OCI-LY1 (cell line): Measurements from ENCODE around the gene PRKCE.

ENCODE experiments used
- H2AFZ ChIP-seq: fragments of 200-600 bp; sonication (generic), shearing (Covaris generic); 2 replicates; pipeline ENCODE4 v1.6.0; 2014; ENCODE audit warnings: antibody characterized with exemption, mild to moderate bottlenecking, low read length
- H3F3A ChIP-seq: fragments of 200-600 bp; sonication (generic), shearing (Covaris generic); 2 replicates; pipeline ENCODE4 v1.6.0; 2014; ENCODE audit warnings: mild to moderate bottlenecking, antibody characterized with exemption, low read length, moderate library complexity; ENCODE audit not compliant: insufficient read depth
- H3K27ac ChIP-seq: fragments of 200-600 bp; sonication (generic); 2 replicates; pipeline ENCODE4 v1.5.1; 2014; ENCODE audit warnings: low read length, mixed run types, mild to moderate bottlenecking, low read depth; ENCODE audit not compliant: poor library complexity, severe bottlenecking
- H3K27me3 ChIP-seq: fragments of 200-600 bp; sonication (generic); 2 replicates; pipeline ENCODE4 v1.6.0; 2014; ENCODE audit warnings: antibody characterized with exemption, mild to moderate bottlenecking, low read length, moderate library complexity; ENCODE audit not compliant: insufficient read depth
- H3K36me3 ChIP-seq: fragments of 200-600 bp; sonication (generic); 2 replicates; pipeline ENCODE4 v1.6.1; 2014; ENCODE audit warnings: mild to moderate bottlenecking, antibody characterized with exemption, low read length, moderate library complexity, mixed read lengths; ENCODE audit not compliant: insufficient read depth
- H3K4me1 ChIP-seq: fragments of 200-600 bp; sonication (generic); 2 replicates; pipeline ENCODE4 v1.5.1; 2014; ENCODE audit warnings: mild to moderate bottlenecking, low read length, moderate library complexity; ENCODE audit not compliant: insufficient read depth, severe bottlenecking
- H3K4me2 ChIP-seq: fragments of 200-600 bp; sonication (generic), shearing (Covaris generic); 2 replicates; pipeline ENCODE4 v1.6.1; 2014; ENCODE audit warnings: low read length
- H3K4me3 ChIP-seq: fragments of 200-600 bp; sonication (generic); 2 replicates; pipeline ENCODE4 v1.5.1; 2014; ENCODE audit warnings: low read length, low read depth, mild to moderate bottlenecking, mixed read lengths; ENCODE audit not compliant: poor library complexity, severe bottlenecking
- H3K79me2 ChIP-seq: fragments of 200-600 bp; shearing (Covaris generic); 2 replicates; pipeline ENCODE4 v1.6.1; 2016; ENCODE audit warnings: mixed run types, low read length, mixed read lengths; ENCODE audit not compliant: insufficient read depth
- H3K9ac ChIP-seq: fragments of 200-600 bp; sonication (generic), shearing (Covaris generic); 2 replicates; pipeline ENCODE4 v1.6.1; 2014; ENCODE audit warnings: mild to moderate bottlenecking, low read length, mixed read lengths
- H3K9me2 ChIP-seq: fragments of 200-600 bp; sonication (generic), shearing (Covaris generic); 2 replicates; pipeline ENCODE4 v1.6.1; 2014; ENCODE audit warnings: low read depth, mild to moderate bottlenecking, low read length, mixed read lengths
- H3K9me3 ChIP-seq: fragments of 200-600 bp; shearing (Covaris generic); 2 replicates; pipeline ENCODE4 v1.6.1; 2014; ENCODE audit warnings: low read length, mixed read lengths
- H4K20me1 ChIP-seq: fragments of 200-600 bp; sonication (generic), shearing (Covaris generic); 2 replicates; pipeline ENCODE4 v1.6.0; 2016; ENCODE audit warnings: mild to moderate bottlenecking, low read length; ENCODE audit not compliant: insufficient read depth
- CTCF ChIP-seq: fragments of 200-600 bp; sonication (generic), shearing (Covaris generic); IDR thresholded peaks from 2 replicates; pipeline ENCODE4 v1.5.1; 2017; ENCODE audit warnings: mild to moderate bottlenecking, antibody characterized with exemption, low read length, moderate library complexity, mixed read lengths
- EZH2 ChIP-seq: fragments of 200-600 bp; sonication (generic), shearing (Covaris generic); IDR thresholded peaks from 2 replicates; pipeline ENCODE4 v1.8.0; 2017; ENCODE audit warnings: borderline replicate concordance, mixed run types, mild to moderate bottlenecking, antibody characterized with exemption, low read length, moderate library complexity, mixed read lengths

The PRKCE gene

GRCh38 chr2:46018773-46019591 lies 367.5 kb downstream of the PRKCE start:
- Histone ChIP-seq H3K27ac (no peak overlapping the region), H3K36me3 (peaks cover 6% of the 10 kb centered on the region), H3K4me1 (no peaks in the 10 kb centered on the region), H3K9me3 (no peaks in the 10 kb centered on the region), H3K9ac (no peak overlapping the region), H3K9me2 (no peaks in the 10 kb centered on the region), H4K20me1 (no peaks in the 10 kb centered on the region), H3K27me3 (no peaks in the 10 kb centered on the region), H3K4me2 (no peak overlapping the region), H3K4me3 (no peak overlapping the region), H3F3A (no peaks in the 10 kb centered on the region), H2AFZ (no peak overlapping the region), H3K79me2 (no peaks in the 10 kb centered on the region)
- TF ChIP-seq EZH2 (no peak), CTCF (no peak)

GRCh38 chr2:46020416-46020815 lies 368.9 kb downstream of the PRKCE start:
- H3K4me1 ChIP-seq: no peaks in the 10 kb centered on the region
- H3K4me2 ChIP-seq: no peak overlapping the region
- H2AFZ ChIP-seq: no peak overlapping the region
- no peaks in the 10 kb centered on the region for H4K20me1 ChIP-seq
- H3K79me2 ChIP-seq: no peaks in the 10 kb centered on the region
- no peaks in the 10 kb centered on the region for H3K9me2 ChIP-seq
- H3K4me3 ChIP-seq: no peak overlapping the region
- no peak overlapping the region for H3K27ac ChIP-seq
- no peaks in the 10 kb centered on the region for H3K9me3 ChIP-seq
- peaks cover 3% of the 10 kb centered on the region; the same call in 1 of the 2 replicates for H3K36me3 ChIP-seq
- no peak overlapping the region for H3K9ac ChIP-seq
- H3F3A ChIP-seq: no peaks in the 10 kb centered on the region
- TF ChIP-seq CTCF (no peak), EZH2 (no peak)
- no peaks in the 10 kb centered on the region for H3K27me3 ChIP-seq

- Histone ChIP-seq H2AFZ (no peak overlapping the region), H3K9me2 (no peaks in the 10 kb centered on the region), H3K79me2 (no peaks in the 10 kb centered on the region), H3F3A (no peaks in the 10 kb centered on the region), H3K4me2 (no peak overlapping the region), H3K4me1 (no peaks in the 10 kb centered on the region), H3K27ac (no peak overlapping the region), H3K4me3 (no peak overlapping the region), H3K27me3 (no peaks in the 10 kb centered on the region), H3K9ac (no peak overlapping the region), H3K36me3 (no peaks in the 10 kb centered on the region; the same call in 1 of the 2 replicates), H3K9me3 (no peaks in the 10 kb centered on the region), H4K20me1 (no peaks in the 10 kb centered on the region)
- no peak for TF ChIP-seq EZH2
These were observed 371.8 kb downstream of the PRKCE start for GRCh38 chr2:46023165-46023854.
